ENCODE measurements around the gene MMRN1. TPM values are rescaled to one million over a fixed set of nuclear protein-coding genes. Genes with fewer than 3 reads are reported as not detected.
A peak's percentile ranks its signal among the peaks of the same experiment; 100 is the strongest.
"Not testable (repeated sequence)": the region's sequence is repeated elsewhere in the genome, so short reads cannot be mapped to it uniquely, and the experiment has no call there.

MMRN1 gene
- total RNA-seq, 1 donor: not detected

DNA sequence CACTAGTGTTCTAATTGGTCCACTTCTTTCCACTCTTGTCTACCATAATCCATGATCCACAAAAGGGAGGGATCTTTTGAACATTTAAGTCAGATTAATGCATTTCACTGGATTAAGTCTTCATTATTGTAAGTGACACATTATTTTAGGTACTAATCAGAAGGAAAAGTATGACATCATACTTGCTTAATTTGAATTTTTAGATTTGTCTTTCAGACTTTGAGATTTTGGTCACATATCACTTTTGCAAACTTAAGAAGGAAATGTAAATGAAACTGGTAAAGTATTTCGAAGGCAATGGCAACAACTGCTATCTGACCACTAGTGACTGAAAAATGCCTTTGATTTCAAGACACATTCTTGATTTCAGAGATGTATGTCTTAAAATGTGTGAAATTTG, 5.2 kb downstream of the MMRN1 start:
- Histone ChIP-seq H4K20me1 (ENCODE audit: insufficient read depth, low read length) (no peaks in the 10 kb centered on the region), H3K36me3 (ENCODE audit: insufficient read depth, low read length) (no peaks in the 10 kb centered on the region), H3K4me3 (ENCODE audit: insufficient read depth, low read length) (no peak overlapping the region), H3K4me2 (ENCODE audit: insufficient read depth, low read length) (no peak overlapping the region), H3K79me2 (ENCODE audit: insufficient read depth, low read length) (no peaks in the 10 kb centered on the region), H2AFZ (ENCODE audit: low read length) (no peak overlapping the region), H3K9me3 (ENCODE audit: low read depth, low read length) (no peaks in the 10 kb centered on the region), H3K4me1 (ENCODE audit: insufficient read depth, low read length) (no peaks in the 10 kb centered on the region), H3K27ac (ENCODE audit: low read depth, low read length) (no peak overlapping the region), H3K27me3 (ENCODE audit: insufficient read depth, low read length) (no peaks in the 10 kb centered on the region)
- TF ChIP-seq, protein P1, sequence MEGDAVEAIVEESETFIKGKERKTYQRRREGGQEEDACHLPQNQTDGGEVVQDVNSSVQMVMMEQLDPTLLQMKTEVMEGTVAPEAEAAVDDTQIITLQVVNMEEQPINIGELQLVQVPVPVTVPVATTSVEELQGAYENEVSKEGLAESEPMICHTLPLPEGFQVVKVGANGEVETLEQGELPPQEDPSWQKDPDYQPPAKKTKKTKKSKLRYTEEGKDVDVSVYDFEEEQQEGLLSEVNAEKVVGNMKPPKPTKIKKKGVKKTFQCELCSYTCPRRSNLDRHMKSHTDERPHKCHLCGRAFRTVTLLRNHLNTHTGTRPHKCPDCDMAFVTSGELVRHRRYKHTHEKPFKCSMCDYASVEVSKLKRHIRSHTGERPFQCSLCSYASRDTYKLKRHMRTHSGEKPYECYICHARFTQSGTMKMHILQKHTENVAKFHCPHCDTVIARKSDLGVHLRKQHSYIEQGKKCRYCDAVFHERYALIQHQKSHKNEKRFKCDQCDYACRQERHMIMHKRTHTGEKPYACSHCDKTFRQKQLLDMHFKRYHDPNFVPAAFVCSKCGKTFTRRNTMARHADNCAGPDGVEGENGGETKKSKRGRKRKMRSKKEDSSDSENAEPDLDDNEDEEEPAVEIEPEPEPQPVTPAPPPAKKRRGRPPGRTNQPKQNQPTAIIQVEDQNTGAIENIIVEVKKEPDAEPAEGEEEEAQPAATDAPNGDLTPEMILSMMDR (IDR thresholded peaks at IDR 0.05; ENCODE audit: extremely low read depth, low read depth, low read length): no peak
- DNase-seq (ENCODE audit: insufficient read length, low spot score, missing footprints): no peak

DNA sequence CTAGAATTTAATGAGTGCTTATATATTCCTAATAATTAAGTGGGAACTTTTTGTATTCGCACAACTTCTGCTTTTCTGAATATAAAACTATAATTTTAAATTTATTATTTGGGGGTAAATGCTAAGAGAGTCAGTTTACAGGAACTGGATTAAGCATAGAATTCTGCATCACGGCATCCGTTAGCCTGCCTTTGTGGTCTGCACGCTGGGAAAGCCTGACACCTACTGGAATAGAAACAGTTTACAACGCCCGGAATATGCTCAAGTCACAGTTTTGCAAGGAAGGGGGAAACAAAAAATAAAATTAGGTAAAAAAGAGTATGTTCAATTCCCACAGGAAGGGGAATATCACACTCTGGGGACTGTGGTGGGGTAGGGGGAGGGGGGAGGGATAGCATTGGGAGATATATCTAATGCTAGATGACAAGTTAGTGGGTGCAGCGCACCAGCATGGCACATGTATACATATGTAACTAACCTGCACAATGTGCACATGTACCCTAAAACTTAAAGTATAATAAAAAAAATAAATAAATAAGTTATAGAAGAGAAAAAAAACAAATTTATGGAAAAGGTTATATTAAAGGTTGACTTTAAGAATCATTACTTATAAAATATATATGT, 7.3 kb downstream of the MMRN1 start:
- H3K9me3 ChIP-seq (ENCODE audit: low read depth, low read length); H3K4me3 ChIP-seq (ENCODE audit: insufficient read depth, low read length); H3K27ac ChIP-seq (ENCODE audit: low read depth, low read length); H3K27me3 ChIP-seq (ENCODE audit: insufficient read depth, low read length); DNase-seq (ENCODE audit: insufficient read length, low spot score, missing footprints); H3K4me2 ChIP-seq (ENCODE audit: insufficient read depth, low read length); H3K79me2 ChIP-seq (ENCODE audit: insufficient read depth, low read length); H3K36me3 ChIP-seq (ENCODE audit: insufficient read depth, low read length); H2AFZ ChIP-seq (ENCODE audit: low read length); H4K20me1 ChIP-seq (ENCODE audit: insufficient read depth, low read length); H3K4me1 ChIP-seq (ENCODE audit: insufficient read depth, low read length): not testable (repeated sequence)
- TF ChIP-seq, protein P1 (IDR thresholded peaks at IDR 0.05; ENCODE audit: extremely low read depth, low read depth, low read length): peak; percentile 64

DNA sequence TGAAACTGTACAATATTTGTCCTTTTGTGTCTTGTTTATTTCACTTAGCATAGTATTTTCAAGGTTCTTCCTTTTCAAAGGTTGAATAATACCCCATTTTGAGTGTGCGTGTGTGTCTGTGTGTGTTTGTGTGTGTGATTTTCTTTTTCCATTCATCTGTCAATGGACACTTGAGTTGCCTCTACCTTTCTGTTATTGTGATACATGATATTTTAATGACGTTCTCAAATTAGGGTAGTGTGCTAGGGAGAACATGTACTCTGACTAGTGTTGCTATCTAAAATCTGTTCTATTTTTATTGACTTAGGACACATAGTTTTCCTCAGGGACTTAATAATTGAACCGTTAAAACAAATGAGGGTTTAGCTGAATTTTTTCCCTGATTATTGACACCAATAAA, 9.9 kb downstream of the MMRN1 start:
- H3K4me2 ChIP-seq (ENCODE audit: insufficient read depth, low read length): no peak overlapping the region
- no peaks in the 10 kb centered on the region for H3K79me2 ChIP-seq (ENCODE audit: insufficient read depth, low read length)
- DNase-seq (ENCODE audit: insufficient read length, low spot score, missing footprints): no peak
- no peaks in the 10 kb centered on the region for H3K36me3 ChIP-seq (ENCODE audit: insufficient read depth, low read length)
- H4K20me1 ChIP-seq (ENCODE audit: insufficient read depth, low read length): no peaks in the 10 kb centered on the region
- H3K27me3 ChIP-seq (ENCODE audit: insufficient read depth, low read length): no peaks in the 10 kb centered on the region
- TF ChIP-seq, protein P1 (IDR thresholded peaks at IDR 0.05; ENCODE audit: extremely low read depth, low read depth, low read length): no peak
- H3K9me3 ChIP-seq (ENCODE audit: low read depth, low read length): no peaks in the 10 kb centered on the region
- H2AFZ ChIP-seq (ENCODE audit: low read length): no peak overlapping the region
- H3K4me3 ChIP-seq (ENCODE audit: insufficient read depth, low read length): no peak overlapping the region
- H3K27ac ChIP-seq (ENCODE audit: low read depth, low read length): no peak overlapping the region
- no peaks in the 10 kb centered on the region for H3K4me1 ChIP-seq (ENCODE audit: insufficient read depth, low read length)

DNA sequence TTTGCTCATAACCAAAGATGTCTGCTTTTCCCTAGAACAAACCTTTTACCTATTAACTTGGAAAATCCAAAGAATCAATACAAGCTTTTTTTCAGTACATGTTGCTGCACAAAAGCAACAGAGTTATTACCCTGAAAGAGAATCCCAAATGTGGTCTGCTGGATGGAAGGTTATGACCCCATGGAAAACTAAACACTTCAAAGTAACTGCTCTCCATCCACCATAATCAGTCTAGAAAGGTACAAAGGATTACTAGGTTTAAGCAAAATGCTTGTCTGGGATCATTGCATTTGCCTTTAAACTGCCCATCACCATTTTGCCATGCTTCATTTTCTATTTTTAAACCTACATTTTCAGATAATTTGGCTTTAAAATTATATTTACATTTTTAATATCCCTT, 11.7 kb downstream of the MMRN1 start:
- Histone ChIP-seq H3K27me3 (ENCODE audit: insufficient read depth, low read length) (no peaks in the 10 kb centered on the region), H3K4me2 (ENCODE audit: insufficient read depth, low read length) (no peak overlapping the region), H3K4me1 (ENCODE audit: insufficient read depth, low read length) (no peaks in the 10 kb centered on the region), H2AFZ (ENCODE audit: low read length) (no peak overlapping the region), H3K36me3 (ENCODE audit: insufficient read depth, low read length) (no peaks in the 10 kb centered on the region), H3K79me2 (ENCODE audit: insufficient read depth, low read length) (no peaks in the 10 kb centered on the region), H3K27ac (ENCODE audit: low read depth, low read length) (no peak overlapping the region), H4K20me1 (ENCODE audit: insufficient read depth, low read length) (no peaks in the 10 kb centered on the region), H3K4me3 (ENCODE audit: insufficient read depth, low read length) (no peak overlapping the region), H3K9me3 (ENCODE audit: low read depth, low read length) (no peaks in the 10 kb centered on the region)
- TF ChIP-seq, protein P1 (IDR thresholded peaks at IDR 0.05; ENCODE audit: extremely low read depth, low read depth, low read length): no peak
- no peak for DNase-seq (ENCODE audit: insufficient read length, low spot score, missing footprints)

Data from osteoblast (primary cell).